Loucy (cell line): ENCODE data around the gene MBNL1.

Source experiments
- EZH2phosphoT487 ChIP-seq: fragments of 200-600 bp; IDR thresholded peaks from 2 replicates; pipeline ENCODE4 v1.6.1; 2018; ENCODE audit warnings: antibody characterized with exemption, mild to moderate bottlenecking, moderate library complexity, borderline replicate concordance
- TF ChIP-seq, protein P1 (sequence below): fragments of 200-600 bp; sonication (generic); conservative IDR thresholded peaks from 2 replicates; pipeline ENCODE4 v1.5.1; 2014; ENCODE audit warnings: mild to moderate bottlenecking, antibody characterized with exemption, low read length

DNA sequence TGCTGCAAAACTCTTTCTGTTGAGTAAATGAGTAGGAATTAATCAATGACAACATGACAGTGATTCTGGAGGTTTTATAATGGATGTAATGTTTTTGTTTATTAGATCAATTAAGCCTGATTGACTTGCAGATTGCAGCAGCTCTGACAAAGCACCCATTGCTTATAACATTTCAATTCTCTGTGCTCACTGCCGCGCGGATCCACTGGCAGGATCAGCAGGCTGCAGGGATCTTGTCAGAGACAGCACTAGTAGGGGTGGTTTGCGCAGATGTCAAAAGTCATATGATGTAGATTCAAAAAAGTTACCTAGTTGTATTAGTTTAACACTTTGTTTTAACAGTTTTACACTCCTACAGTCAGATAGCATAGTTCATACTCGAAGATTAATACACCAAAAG lies 93.4 kb downstream of the MBNL1 start:
- TF ChIP-seq, protein P1, sequence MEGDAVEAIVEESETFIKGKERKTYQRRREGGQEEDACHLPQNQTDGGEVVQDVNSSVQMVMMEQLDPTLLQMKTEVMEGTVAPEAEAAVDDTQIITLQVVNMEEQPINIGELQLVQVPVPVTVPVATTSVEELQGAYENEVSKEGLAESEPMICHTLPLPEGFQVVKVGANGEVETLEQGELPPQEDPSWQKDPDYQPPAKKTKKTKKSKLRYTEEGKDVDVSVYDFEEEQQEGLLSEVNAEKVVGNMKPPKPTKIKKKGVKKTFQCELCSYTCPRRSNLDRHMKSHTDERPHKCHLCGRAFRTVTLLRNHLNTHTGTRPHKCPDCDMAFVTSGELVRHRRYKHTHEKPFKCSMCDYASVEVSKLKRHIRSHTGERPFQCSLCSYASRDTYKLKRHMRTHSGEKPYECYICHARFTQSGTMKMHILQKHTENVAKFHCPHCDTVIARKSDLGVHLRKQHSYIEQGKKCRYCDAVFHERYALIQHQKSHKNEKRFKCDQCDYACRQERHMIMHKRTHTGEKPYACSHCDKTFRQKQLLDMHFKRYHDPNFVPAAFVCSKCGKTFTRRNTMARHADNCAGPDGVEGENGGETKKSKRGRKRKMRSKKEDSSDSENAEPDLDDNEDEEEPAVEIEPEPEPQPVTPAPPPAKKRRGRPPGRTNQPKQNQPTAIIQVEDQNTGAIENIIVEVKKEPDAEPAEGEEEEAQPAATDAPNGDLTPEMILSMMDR = no peak
- no peak for TF ChIP-seq EZH2phosphoT487
